ENCODE measurements around the gene CSRNP2. TPM values are rescaled to one million over a fixed set of nuclear protein-coding genes. Genes with fewer than 3 reads are reported as not detected.

The CSRNP2 gene, protein sequence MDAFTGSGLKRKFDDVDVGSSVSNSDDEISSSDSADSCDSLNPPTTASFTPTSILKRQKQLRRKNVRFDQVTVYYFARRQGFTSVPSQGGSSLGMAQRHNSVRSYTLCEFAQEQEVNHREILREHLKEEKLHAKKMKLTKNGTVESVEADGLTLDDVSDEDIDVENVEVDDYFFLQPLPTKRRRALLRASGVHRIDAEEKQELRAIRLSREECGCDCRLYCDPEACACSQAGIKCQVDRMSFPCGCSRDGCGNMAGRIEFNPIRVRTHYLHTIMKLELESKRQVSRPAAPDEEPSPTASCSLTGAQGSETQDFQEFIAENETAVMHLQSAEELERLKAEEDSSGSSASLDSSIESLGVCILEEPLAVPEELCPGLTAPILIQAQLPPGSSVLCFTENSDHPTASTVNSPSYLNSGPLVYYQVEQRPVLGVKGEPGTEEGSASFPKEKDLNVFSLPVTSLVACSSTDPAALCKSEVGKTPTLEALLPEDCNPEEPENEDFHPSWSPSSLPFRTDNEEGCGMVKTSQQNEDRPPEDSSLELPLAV
- 4.6 TPM for polyA plus RNA-seq

DNA sequence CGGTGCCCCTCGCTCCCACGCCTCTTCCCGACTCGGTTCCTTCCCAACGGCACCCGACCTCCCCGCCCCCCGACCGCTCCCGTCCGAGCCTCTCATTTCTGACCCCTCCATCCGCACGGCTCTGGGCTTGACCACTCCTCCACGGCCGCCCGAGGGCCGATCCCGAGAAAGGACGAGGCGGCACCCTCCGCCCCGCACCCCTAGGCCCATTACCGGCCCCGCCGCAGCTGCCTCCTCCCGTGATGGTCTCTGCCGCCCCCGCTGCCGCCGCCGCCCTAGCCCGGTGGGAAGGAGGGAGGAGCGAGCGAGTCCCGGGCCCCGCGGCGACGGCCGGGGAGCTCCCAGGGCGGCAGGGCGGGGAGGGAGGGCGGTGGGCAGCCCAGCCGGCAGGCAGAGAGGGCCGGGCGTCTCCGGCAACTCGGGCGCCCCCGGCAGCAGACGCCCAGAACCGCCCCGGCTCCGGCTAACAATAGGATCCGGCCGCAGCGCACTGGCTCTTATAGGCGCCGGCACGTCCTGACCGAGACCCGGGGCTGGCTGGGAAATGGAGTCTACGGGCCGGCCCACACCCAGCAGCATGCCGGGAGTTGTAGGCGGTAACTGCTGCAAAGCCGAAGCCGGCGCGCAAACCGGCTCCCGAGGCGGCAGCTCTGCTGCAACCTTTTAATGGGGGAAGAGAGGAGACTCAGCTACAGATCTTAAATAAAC is at the start of gene CSRNP2:
TSS of gene CSRNP2 (minus strand) at position 471 of the 708 bp plus-strand sequence. CDS start 7,035 bp downstream, outside the sequence.
- H3K9me3 Mint-ChIP-seq, result no peaks in the 10 kb centered on the region

GRCh38 chr12:51132693-51133092 is 49.3 kb upstream of the CSRNP2 start:
- Mint-ChIP-seq H3K4me3 (no peak overlapping the region), H3K27me3 (no peaks in the 10 kb centered on the region), H3K27ac (no peak overlapping the region), H3K9me3 (no peaks in the 10 kb centered on the region), H3K4me1 (peaks cover 0 to 12% (median 5%) of the 10 kb centered on the region in 3 donors), H3K36me3 (peaks cover 4% of the 10 kb centered on the region)

More for the DNA sequence above, at the start of gene CSRNP2:
- Mint-ChIP-seq H3K36me3 (peaks cover 4% of the 10 kb centered on the region), H3K27me3 (no peaks in the 10 kb centered on the region), H3K4me1 (peaks cover 17 to 25% (median 25%) of the 10 kb centered on the region in 3 donors), H3K4me3 (peak within 1 kb of the TSS; percentile 92 to 99 (median 94)), H3K27ac (peak within 1 kb of the TSS; percentile 63 to 83 (median 81))

DNA sequence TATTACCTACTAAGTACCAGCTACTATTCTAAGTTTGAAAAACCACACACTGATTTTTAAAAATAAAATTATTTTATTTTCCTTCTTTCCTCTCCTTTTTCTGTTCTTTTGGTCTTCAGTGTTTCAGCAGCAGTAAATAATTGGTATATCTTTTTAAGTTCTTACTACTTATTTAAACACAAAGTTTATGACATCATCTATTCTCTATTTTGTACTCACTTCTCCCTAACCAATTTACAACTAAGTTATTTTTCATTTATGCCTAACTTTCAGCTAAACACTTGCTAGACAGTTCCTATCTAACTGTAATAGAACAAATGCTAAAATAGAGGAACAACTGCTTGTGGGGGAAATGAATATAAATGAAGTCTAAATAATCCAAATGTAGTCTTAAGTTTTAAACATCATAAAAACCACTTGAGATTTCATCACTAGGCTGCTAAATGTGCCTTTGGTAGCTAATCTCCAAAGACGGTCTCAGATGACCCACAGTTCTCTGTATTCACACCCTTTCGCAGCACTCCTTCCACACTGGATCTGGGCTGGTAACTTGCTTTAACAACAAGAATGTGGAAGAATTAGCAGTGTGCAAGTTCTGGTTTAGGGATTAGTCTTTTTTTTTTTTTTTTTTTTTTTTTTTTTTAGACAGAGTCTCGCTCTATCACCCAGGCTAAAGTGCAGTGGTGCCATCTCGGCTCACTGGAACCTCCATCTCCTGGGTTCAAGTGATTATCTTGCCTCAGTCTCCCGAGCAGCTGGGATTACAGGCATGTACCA is 48.5 kb upstream of the CSRNP2 start:
- H3K36me3 Mint-ChIP-seq, result peaks cover 4% of the 10 kb centered on the region
- no peaks in the 10 kb centered on the region for H3K27me3 Mint-ChIP-seq
- peak overlapping the region in 1 of 3 donors; percentile 56 for H3K27ac Mint-ChIP-seq
- no peaks in the 10 kb centered on the region for H3K9me3 Mint-ChIP-seq
- no peak overlapping the region for H3K4me3 Mint-ChIP-seq
- H3K4me1 Mint-ChIP-seq, result peaks cover 0 to 12% (median 7%) of the 10 kb centered on the region in 3 donors

- peaks cover 10% of the 10 kb centered on the region for H3K36me3 Mint-ChIP-seq
- H3K27ac Mint-ChIP-seq, result peak overlapping the region in 1 of 3 donors; percentile 40
- no peak overlapping the region for H3K4me3 Mint-ChIP-seq
- H3K27me3 Mint-ChIP-seq, result no peaks in the 10 kb centered on the region
- H3K9me3 Mint-ChIP-seq, result no peaks in the 10 kb centered on the region
- H3K4me1 Mint-ChIP-seq, result peaks cover 0 to 12% (median 7%) of the 10 kb centered on the region in 3 donors
These were observed 45.5 kb upstream of the CSRNP2 start for GRCh38 chr12:51128919-51129318.

DNA sequence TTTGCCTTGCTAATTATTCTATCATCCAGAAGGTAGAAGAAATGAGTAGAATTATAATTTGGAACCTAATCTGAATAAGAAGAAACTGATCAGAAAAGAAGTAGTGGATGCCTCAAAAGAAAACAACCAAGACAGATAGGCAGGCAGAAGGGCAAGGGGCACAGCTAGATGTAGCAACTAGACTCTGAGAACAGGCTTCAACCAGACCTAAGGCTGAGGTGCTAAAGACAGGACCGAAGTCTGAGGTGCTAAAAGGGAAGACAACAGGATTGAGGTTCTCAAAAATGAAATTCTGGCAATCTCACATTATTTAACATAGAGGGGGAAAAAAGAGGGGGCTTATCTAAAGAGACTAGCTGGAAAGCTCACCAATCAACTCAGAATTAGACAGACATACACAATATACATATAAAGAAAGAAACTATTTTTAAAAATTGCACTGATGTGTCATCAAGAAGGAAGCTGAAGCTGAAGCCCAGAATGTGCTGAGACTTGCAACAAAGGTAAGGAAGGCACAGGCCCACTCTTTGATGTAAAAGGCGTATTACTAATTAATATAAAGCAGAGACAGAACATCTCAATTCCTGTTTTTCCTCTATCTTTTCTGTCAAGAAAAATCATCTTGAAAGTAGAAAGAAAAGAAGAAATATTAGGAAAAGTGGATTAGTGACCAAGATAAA is 43.8 kb upstream of the CSRNP2 start:
- no peaks in the 10 kb centered on the region for H3K9me3 Mint-ChIP-seq
- no peaks in the 10 kb centered on the region for H3K27me3 Mint-ChIP-seq
- H3K4me1 Mint-ChIP-seq, result peaks cover 0 to 12% (median 7%) of the 10 kb centered on the region in 3 donors
- peak overlapping the region in 1 of 3 donors; percentile 10 for H3K27ac Mint-ChIP-seq
- peaks cover 10% of the 10 kb centered on the region for H3K36me3 Mint-ChIP-seq
- H3K4me3 Mint-ChIP-seq, result no peak overlapping the region

DNA sequence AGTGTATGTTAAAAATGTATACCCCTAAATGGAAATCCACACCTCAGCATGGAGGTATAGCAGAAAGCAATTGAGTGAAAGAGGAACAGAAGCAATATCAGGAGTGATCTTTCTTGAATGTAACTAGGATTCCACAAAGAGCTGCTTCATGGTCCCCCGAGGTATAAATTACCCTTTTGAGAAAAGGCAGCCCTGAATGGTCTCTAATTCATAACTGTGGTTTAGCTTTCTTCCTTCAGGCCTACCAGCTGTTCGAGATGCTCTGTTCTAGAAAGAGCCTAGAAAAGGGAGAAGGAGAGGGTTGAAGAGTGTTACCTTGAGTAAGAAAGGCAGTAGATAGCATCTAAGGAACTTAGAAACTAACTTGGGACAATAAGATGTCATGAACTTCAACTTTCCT is 42.9 kb upstream of the CSRNP2 start:
- peaks cover 10% of the 10 kb centered on the region for H3K36me3 Mint-ChIP-seq
- H3K9me3 Mint-ChIP-seq, result no peaks in the 10 kb centered on the region
- no peaks in the 10 kb centered on the region for H3K27me3 Mint-ChIP-seq
- H3K4me3 Mint-ChIP-seq, result no peak overlapping the region
- H3K4me1 Mint-ChIP-seq, result peaks cover 0 to 7% (median 5%) of the 10 kb centered on the region in 3 donors
- H3K27ac Mint-ChIP-seq, result no peak overlapping the region

- peaks cover 10% of the 10 kb centered on the region for H3K36me3 Mint-ChIP-seq
- no peaks in the 10 kb centered on the region for H3K27me3 Mint-ChIP-seq
- no peaks in the 10 kb centered on the region for H3K9me3 Mint-ChIP-seq
- no peak overlapping the region for H3K4me3 Mint-ChIP-seq
- peaks cover 0 to 7% (median 5%) of the 10 kb centered on the region in 3 donors for H3K4me1 Mint-ChIP-seq
- H3K27ac Mint-ChIP-seq, result no peak overlapping the region
These were observed 41.1 kb upstream of the CSRNP2 start for GRCh38 chr12:51124504-51124903.

- Mint-ChIP-seq H3K4me1 (peaks cover 0 to 2% (median 0%) of the 10 kb centered on the region in 3 donors), H3K27ac (no peak overlapping the region), H3K9me3 (no peaks in the 10 kb centered on the region), H3K27me3 (no peaks in the 10 kb centered on the region), H3K4me3 (no peak overlapping the region), H3K36me3 (peaks cover 8% of the 10 kb centered on the region)
These were observed 39.4 kb upstream of the CSRNP2 start for GRCh38 chr12:51122844-51123243.

DNA sequence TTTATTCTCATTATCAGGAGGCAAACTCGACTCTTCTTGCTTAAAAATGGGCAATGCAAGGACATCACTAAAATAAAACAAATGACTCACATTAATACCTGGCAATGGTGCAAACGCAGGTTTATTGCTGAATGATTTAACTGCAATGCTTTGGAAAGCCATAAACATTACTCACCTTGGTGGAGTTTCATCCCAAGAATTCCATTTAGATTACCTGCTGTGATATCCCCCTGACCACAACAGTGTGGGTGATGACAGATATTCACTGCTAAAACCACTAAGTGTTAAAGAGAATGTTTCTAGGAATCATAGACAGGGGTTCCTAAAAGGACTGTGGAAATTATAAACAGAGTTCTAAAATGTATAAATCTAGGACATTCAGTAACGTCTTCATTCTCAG is 35.3 kb upstream of the CSRNP2 start:
- Mint-ChIP-seq H3K36me3 (peaks cover 10% of the 10 kb centered on the region), H3K4me1 (peaks cover 0 to 4% (median 4%) of the 10 kb centered on the region in 3 donors), H3K9me3 (no peaks in the 10 kb centered on the region), H3K4me3 (no peak overlapping the region), H3K27me3 (no peaks in the 10 kb centered on the region), H3K27ac (no peak overlapping the region)

GRCh38 chr12:51115533-51115932 is 32.1 kb upstream of the CSRNP2 start:
- no peaks in the 10 kb centered on the region for H3K9me3 Mint-ChIP-seq
- no peak overlapping the region for H3K4me3 Mint-ChIP-seq
- H3K27ac Mint-ChIP-seq, result no peak overlapping the region
- peaks cover 0 to 4% (median 4%) of the 10 kb centered on the region in 3 donors for H3K4me1 Mint-ChIP-seq
- peaks cover 19% of the 10 kb centered on the region for H3K36me3 Mint-ChIP-seq
- H3K27me3 Mint-ChIP-seq, result no peaks in the 10 kb centered on the region

DNA sequence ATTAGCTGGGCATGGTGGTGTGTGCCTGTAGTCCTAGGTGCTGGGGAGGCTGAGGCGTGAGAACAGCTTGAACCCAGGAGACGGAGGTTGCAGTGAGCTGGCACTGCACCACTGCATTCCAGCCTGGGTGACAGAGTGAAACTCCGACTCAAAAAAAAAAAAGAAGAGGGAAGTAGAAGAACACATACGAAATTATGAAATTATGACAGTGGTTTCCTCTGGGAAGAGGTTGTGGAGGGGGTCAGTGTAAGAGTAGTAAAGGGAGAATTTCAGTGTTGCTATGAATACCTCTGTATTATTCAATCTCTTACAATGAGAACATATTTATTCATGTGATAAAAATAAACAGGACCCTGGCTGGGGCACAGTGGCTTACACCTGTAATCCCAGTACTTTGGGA is 24.7 kb upstream of the CSRNP2 start:
- H3K4me1 Mint-ChIP-seq, result no peaks in the 10 kb centered on the region
- H3K4me3 Mint-ChIP-seq, result no peak overlapping the region
- no peaks in the 10 kb centered on the region for H3K9me3 Mint-ChIP-seq
- H3K27me3 Mint-ChIP-seq, result no peaks in the 10 kb centered on the region
- H3K27ac Mint-ChIP-seq, result peak overlapping the region in 1 of 3 donors; percentile 12
- peaks cover 6% of the 10 kb centered on the region for H3K36me3 Mint-ChIP-seq

DNA sequence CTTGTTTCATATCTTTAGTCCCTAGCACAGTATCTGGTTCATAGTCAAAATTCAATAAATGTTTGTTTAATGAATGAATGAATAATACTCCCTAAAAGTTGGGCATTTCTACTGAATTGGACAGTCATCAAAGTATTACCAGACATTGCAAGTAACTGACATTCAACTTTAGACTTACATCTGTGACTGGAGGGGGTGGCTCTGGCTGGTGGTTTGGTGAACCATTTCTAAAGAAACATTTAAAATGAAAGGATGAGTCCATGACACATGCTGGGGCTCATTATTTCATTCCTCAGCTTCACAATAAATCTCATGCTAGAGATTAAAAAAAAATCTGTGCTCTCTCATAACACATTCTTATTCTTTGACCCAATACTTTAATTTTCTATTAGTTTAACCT is 20.6 kb upstream of the CSRNP2 start:
- Mint-ChIP-seq H3K4me1 (no peaks in the 10 kb centered on the region), H3K9me3 (no peaks in the 10 kb centered on the region), H3K36me3 (no peaks in the 10 kb centered on the region), H3K27ac (no peak overlapping the region), H3K4me3 (no peak overlapping the region), H3K27me3 (no peaks in the 10 kb centered on the region)

GRCh38 chr12:51098611-51099010 is 15.2 kb upstream of the CSRNP2 start:
- Mint-ChIP-seq H3K27me3 (no peaks in the 10 kb centered on the region), H3K4me3 (no peak overlapping the region)

DNA sequence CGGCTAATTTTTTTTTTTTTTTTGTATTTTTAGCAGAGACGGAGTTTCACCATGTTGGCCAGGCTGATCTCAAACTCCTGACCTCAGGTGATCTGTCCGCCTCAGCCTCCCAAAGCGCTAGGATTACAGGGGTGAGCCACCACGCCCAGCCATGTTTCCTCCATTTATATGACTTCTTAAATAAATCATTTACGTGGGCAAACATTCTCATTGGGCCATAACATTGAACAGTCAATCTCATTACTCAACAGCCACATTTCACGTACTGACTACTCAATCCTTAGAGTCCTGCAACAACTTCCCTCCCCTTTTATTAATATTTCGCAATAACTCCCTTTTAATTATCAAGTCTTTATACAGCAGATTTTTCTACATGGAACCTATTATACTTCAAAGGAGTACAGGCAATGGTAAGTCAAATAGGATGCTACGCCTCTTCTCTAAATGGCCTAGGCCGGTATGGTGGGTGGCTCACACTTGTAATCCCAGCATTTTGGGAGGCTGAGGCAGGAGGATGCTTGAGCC is 7.4 kb upstream of the CSRNP2 start:
- H3K27ac Mint-ChIP-seq, result no peak overlapping the region
- H3K36me3 Mint-ChIP-seq, result peaks cover 1% of the 10 kb centered on the region
- H3K9me3 Mint-ChIP-seq, result no peaks in the 10 kb centered on the region
- H3K4me1 Mint-ChIP-seq, result peaks cover 0 to 4% (median 3%) of the 10 kb centered on the region in 3 donors
- H3K27me3 Mint-ChIP-seq, result no peaks in the 10 kb centered on the region
- H3K4me3 Mint-ChIP-seq, result no peak overlapping the region

More at GRCh38 chr12:51098611-51099010, 15.2 kb upstream of the CSRNP2 start:
- Mint-ChIP-seq H3K27ac (no peak overlapping the region), H3K4me1 (no peaks in the 10 kb centered on the region), H3K9me3 (no peaks in the 10 kb centered on the region), H3K36me3 (no peaks in the 10 kb centered on the region)
